Activated naive CD4-positive, alpha-beta T cell treated with anti-CD3 and anti-CD28 coated beads, Interleukin-2, amount 50 U/mL, for 24 hours (primary cell): ENCODE results near the gene CLCN7.
A peak's percentile ranks its signal among the peaks of the same experiment; 100 is the strongest.

Experiments used
- H3K27ac Mint-ChIP-seq: one replicate; pipeline ENCODE4 v1.8.0; 2021; ENCODE audit warnings: mild to moderate bottlenecking, mixed read lengths
- H3K27me3 Mint-ChIP-seq: one replicate; pipeline ENCODE4 v1.8.0; 2021; ENCODE audit warnings: mixed read lengths
- H3K36me3 Mint-ChIP-seq: one replicate; pipeline ENCODE4 v1.8.0; 2021; ENCODE audit warnings: mixed read lengths
- H3K4me1 Mint-ChIP-seq: one replicate; pipeline ENCODE4 v1.8.0; 2021; ENCODE audit warnings: mixed read lengths
- H3K4me3 Mint-ChIP-seq: one replicate; pipeline ENCODE4 v1.8.0; 2021; ENCODE audit warnings: mild to moderate bottlenecking, mixed read lengths
- H3K9me3 Mint-ChIP-seq: one replicate; pipeline ENCODE4 v1.8.0; 2021; ENCODE audit warnings: mixed read lengths

The CLCN7 gene

GRCh38 chr16:1426734-1427471, 47.9 kb downstream of the CLCN7 start:
- H3K27ac Mint-ChIP-seq, result no peak overlapping the region
- H3K4me1 Mint-ChIP-seq, result peaks cover 4% of the 10 kb centered on the region
- H3K4me3 Mint-ChIP-seq, result no peak overlapping the region
- no peaks in the 10 kb centered on the region for H3K9me3 Mint-ChIP-seq
- H3K36me3 Mint-ChIP-seq, result no peaks in the 10 kb centered on the region
- H3K27me3 Mint-ChIP-seq, result no peaks in the 10 kb centered on the region

DNA sequence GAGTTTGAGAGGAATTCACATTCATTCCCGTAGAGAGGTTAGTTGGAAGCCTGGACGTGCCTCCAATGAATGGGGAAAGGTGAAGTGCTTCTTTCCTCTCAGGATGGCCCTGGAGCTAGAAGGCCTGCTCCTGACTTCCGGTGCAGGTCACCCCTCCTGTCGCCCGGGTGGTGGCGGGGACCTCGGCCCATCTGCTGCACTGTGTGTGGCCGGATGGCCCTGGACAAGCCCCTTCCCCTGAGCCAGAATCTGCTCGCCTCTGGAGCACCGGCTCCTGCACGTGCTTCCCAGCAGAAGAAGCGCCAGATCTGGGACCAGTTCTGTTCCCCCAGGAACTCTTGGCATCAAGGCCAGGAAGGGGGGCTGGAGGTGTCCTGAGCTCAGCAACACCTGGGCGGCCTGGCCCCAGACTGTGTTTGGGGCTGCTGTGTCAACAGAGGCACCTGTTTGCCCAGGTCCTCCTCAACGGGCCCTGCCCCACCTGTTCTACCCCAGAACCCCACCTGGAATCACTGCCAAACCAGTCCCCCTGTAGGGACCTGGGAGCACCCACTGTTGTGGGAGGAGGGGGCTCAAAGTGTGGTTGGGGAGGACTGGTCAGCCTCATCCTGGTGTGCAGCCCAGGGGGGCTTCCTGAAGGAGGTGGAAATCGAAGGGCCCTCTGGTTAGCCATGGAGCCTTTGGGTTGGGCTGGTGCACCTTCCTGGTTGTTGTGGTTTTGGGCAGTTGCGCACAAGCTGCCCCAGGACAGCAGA, 49.0 kb downstream of the CLCN7 start:
- H3K27ac Mint-ChIP-seq, result no peak overlapping the region
- peaks cover 11% of the 10 kb centered on the region for H3K4me1 Mint-ChIP-seq
- H3K27me3 Mint-ChIP-seq, result no peaks in the 10 kb centered on the region
- H3K36me3 Mint-ChIP-seq, result no peaks in the 10 kb centered on the region
- H3K4me3 Mint-ChIP-seq, result no peak overlapping the region
- no peaks in the 10 kb centered on the region for H3K9me3 Mint-ChIP-seq

DNA sequence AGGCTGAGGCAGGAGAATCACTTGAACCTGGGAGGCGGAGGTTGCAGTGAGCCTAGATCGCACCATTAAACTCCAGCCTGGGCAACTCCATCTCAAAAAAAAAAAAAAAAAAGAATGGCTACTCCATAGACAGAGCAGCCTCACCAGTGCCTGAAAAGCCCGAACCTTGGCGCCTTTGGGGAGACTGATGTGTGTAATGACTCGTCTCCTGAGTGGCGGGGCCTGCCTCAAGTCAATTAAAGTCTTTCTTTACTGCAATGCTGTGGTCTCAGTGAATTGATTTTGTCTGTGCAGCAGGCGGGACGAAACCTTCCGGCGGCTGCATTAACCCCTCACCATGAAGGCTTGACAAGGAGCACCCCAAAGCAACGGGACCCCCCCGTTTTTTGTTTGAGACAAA, 50.8 kb downstream of the CLCN7 start:
- Mint-ChIP-seq H3K27ac (no peak overlapping the region), H3K27me3 (no peaks in the 10 kb centered on the region), H3K36me3 (no peaks in the 10 kb centered on the region), H3K9me3 (no peaks in the 10 kb centered on the region), H3K4me1 (peaks cover 11% of the 10 kb centered on the region), H3K4me3 (no peak overlapping the region)

DNA sequence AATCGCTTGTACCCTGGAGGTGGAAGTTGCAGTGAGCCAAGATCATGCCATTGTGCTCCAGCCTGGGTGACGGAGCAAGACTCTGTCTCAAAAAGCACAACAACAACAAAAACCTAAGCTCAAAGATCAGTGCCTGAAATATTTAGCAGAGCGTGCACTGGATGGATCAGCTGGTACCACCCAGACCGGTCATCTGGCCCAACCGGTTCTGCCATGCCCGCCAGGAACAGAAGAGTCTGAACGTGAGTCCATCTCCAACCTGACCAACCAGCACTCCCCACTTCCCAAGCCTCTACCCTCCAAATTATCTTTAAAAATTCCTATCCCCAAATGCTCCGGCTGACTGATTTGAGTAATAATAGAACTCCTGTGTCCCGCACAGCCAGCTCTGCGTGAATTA, 52.8 kb downstream of the CLCN7 start:
- Mint-ChIP-seq H3K4me3 (peak overlapping the region; percentile 11), H3K27ac (peak overlapping the region; percentile 85), H3K9me3 (no peaks in the 10 kb centered on the region), H3K4me1 (peaks cover 15% of the 10 kb centered on the region), H3K36me3 (no peaks in the 10 kb centered on the region), H3K27me3 (no peaks in the 10 kb centered on the region)

DNA sequence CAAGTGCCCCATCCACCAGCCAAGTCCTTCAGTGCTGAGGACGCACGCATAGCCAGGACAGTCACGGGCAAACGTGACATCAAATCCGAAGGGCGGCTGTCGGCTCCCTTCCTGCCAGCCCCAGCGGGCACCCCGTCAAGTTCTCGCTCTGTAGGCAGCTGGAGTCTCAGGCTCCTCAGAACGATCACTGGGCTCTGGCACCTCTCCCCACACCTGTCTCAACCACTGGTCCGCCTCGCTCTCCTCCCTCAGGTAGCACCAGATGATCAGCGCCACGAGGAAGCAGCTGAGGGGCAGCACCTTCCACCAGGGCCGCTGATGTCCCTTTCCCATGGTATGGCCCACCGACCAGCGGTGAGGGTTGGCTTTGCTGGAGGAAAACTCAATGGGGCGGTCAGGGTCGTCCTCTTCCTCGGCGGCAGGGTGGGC, 54.7 kb downstream of the CLCN7 start:
- Mint-ChIP-seq H3K4me3 (peak overlapping the region; percentile 87), H3K27ac (peak overlapping the region; percentile 59), H3K36me3 (no peaks in the 10 kb centered on the region), H3K9me3 (no peaks in the 10 kb centered on the region), H3K27me3 (no peaks in the 10 kb centered on the region), H3K4me1 (peaks cover 23% of the 10 kb centered on the region)

- no peak overlapping the region for H3K27ac Mint-ChIP-seq
- no peaks in the 10 kb centered on the region for H3K27me3 Mint-ChIP-seq
- no peaks in the 10 kb centered on the region for H3K9me3 Mint-ChIP-seq
- H3K4me1 Mint-ChIP-seq, result peaks cover 29% of the 10 kb centered on the region
- H3K4me3 Mint-ChIP-seq, result no peak overlapping the region
- H3K36me3 Mint-ChIP-seq, result no peaks in the 10 kb centered on the region
These were observed 58.3 kb downstream of the CLCN7 start for GRCh38 chr16:1416521-1416941.

- Mint-ChIP-seq H3K4me1 (peaks cover 28% of the 10 kb centered on the region), H3K4me3 (peak within 1 kb of the TSS; percentile 82), H3K9me3 (no peaks in the 10 kb centered on the region), H3K36me3 (no peaks in the 10 kb centered on the region), H3K27ac (peak within 1 kb of the TSS; percentile 88), H3K27me3 (no peaks in the 10 kb centered on the region)
These were observed 60.1 kb downstream of the CLCN7 start, which contains the start of gene UNKL for GRCh38 chr16:1414532-1415260. UNKL (minus strand) TSS chr16:1414704; CDS start chr16:1414691, 13 bp downstream.

DNA sequence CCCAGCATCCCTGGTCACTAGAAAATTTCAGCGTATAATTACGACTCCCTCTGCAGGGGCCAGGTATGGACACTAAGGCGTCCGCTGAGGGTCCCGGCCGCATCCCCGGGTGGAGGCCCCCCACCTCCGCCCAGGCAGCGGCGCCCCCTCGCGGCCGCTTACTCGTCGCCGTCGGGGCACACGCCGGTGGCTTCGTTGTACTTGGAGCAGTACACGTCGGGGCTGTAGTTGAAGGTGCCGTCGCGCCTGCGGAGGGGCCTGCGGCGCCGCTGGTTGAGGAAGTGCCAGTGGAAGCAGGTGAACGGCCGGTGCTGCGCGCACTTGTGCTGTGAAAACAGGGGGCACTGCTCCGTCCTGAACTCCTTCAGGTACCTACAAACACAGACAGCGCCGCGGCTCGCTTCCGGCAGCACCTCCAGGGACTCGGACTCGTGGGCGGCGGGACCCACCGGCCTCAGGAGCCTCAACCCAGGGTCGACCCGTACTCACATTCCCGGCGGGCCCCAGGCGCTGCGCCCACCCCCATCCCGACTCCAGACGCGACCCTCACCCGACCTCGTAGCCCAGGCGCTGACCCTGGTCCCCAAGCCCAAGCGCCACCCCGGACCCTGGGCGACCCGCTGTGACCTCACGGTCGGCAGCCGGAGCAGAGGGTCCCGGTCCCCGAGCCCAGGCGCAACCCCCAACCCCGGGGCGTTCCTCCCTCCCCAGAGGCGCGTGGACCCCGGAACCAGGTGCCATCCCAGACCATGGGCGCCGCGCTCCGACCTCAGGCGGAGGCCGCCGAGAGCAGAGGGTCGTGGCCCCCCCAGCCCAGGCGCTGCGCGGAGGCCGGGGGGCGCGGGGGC, 60.9 kb downstream of the CLCN7 start:
- Mint-ChIP-seq H3K4me3 (peak overlapping the region; percentile 78), H3K4me1 (peaks cover 33% of the 10 kb centered on the region), H3K9me3 (no peaks in the 10 kb centered on the region), H3K27ac (peak overlapping the region; percentile 88), H3K36me3 (no peaks in the 10 kb centered on the region), H3K27me3 (no peaks in the 10 kb centered on the region)

DNA sequence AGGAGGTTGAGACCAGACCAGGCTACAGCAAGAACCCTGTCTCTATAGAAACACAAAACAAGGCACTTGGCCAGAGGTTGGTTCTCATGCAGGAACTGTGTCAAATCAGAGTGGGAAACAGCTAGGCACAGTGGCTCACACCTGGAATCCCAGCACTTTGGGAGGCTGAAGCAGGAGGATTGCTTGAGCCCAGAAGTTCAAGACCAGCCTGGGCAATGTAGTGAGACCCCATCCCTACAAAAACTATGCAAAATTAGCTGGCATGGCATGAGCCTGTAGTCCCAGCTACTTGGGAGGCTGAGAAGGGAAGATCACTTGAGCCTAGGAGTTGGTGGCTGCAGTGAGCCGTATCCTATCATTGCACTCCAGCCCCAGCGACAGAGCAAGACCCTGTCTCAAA, 62.0 kb downstream of the CLCN7 start:
- no peaks in the 10 kb centered on the region for H3K27me3 Mint-ChIP-seq
- H3K4me3 Mint-ChIP-seq, result peak overlapping the region; percentile 52
- H3K4me1 Mint-ChIP-seq, result peaks cover 30% of the 10 kb centered on the region
- H3K9me3 Mint-ChIP-seq, result no peaks in the 10 kb centered on the region
- no peaks in the 10 kb centered on the region for H3K36me3 Mint-ChIP-seq
- H3K27ac Mint-ChIP-seq, result peak overlapping the region; percentile 51

GRCh38 chr16:1408171-1408837, 66.5 kb downstream of the CLCN7 start:
- H3K27ac Mint-ChIP-seq, result peak overlapping the region; percentile 77
- peak overlapping the region; percentile 76 for H3K4me3 Mint-ChIP-seq
- H3K4me1 Mint-ChIP-seq, result peaks cover 30% of the 10 kb centered on the region
- H3K9me3 Mint-ChIP-seq, result no peaks in the 10 kb centered on the region
- H3K36me3 Mint-ChIP-seq, result peaks cover 2% of the 10 kb centered on the region
- no peaks in the 10 kb centered on the region for H3K27me3 Mint-ChIP-seq

DNA sequence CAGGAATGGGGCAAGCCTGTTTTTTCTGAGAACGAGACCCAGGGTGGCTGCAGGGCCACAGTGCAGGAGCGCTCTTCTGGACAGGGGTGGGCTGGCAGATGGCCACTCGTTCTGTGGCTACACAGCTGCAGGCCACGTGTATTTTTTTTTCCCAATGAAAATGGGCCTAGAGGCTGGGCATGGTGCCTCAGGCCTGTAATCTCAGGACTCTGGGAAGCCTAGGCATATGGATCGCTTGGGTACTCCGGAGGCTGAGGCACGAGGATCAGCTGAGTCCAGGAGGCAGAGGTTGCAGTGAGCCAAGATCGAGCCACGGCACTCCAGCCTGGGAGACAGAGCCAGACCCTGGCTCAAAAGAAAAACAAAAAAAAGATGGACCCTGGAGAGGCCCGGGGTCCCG, 67.1 kb downstream of the CLCN7 start:
- Mint-ChIP-seq H3K36me3 (peaks cover 3% of the 10 kb centered on the region), H3K4me3 (peak overlapping the region; percentile 76), H3K27me3 (no peaks in the 10 kb centered on the region), H3K4me1 (peaks cover 29% of the 10 kb centered on the region), H3K27ac (no peak overlapping the region), H3K9me3 (no peaks in the 10 kb centered on the region)

- H3K4me3 Mint-ChIP-seq, result no peak overlapping the region
- H3K36me3 Mint-ChIP-seq, result peaks cover 7% of the 10 kb centered on the region
- H3K9me3 Mint-ChIP-seq, result no peaks in the 10 kb centered on the region
- H3K4me1 Mint-ChIP-seq, result peaks cover 9% of the 10 kb centered on the region
- H3K27ac Mint-ChIP-seq, result no peak overlapping the region
- H3K27me3 Mint-ChIP-seq, result no peaks in the 10 kb centered on the region
These were observed 71.1 kb downstream of the CLCN7 start for GRCh38 chr16:1403733-1404132.

GRCh38 chr16:1403036-1403435, 71.8 kb downstream of the CLCN7 start:
- Mint-ChIP-seq H3K27me3 (no peaks in the 10 kb centered on the region), H3K4me1 (peaks cover 9% of the 10 kb centered on the region), H3K27ac (no peak overlapping the region), H3K36me3 (peaks cover 7% of the 10 kb centered on the region), H3K4me3 (no peak overlapping the region), H3K9me3 (no peaks in the 10 kb centered on the region)

DNA sequence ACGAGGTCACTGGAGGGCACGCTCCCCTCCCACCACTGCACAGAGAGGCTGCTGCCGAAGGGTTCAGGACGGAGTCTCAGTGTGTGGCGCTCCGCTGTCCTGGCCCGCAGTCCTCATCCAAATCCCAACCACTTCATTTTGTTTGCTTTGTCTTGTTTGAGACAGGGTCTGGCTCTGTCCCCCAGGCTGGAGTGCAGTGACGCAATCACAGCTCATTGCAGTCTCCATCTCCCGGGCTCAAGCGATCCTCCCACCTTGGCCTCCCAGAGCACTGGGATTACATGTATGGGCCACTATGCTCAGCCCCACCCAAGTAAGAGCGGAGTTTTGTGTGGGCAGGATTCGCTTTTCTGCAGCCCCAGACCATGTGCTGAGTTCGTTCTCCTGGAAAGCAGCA, 73.1 kb downstream of the CLCN7 start:
- H3K27me3 Mint-ChIP-seq, result no peaks in the 10 kb centered on the region
- no peak overlapping the region for H3K4me3 Mint-ChIP-seq
- H3K27ac Mint-ChIP-seq, result no peak overlapping the region
- peaks cover 7% of the 10 kb centered on the region for H3K36me3 Mint-ChIP-seq
- H3K4me1 Mint-ChIP-seq, result peaks cover 9% of the 10 kb centered on the region
- H3K9me3 Mint-ChIP-seq, result no peaks in the 10 kb centered on the region
